IPS-15b (cell line): ENCODE measurements around the gene RAP1B.

ENCODE experiments used
- H3K27me3 ChIP-seq: one replicate; pipeline ENCODE4 v1.6.1; 2013; ENCODE audit warnings: low read length; ENCODE audit not compliant: control insufficient read depth, insufficient read depth
- H3K36me3 ChIP-seq: one replicate; pipeline ENCODE4 v1.6.1; 2013; ENCODE audit warnings: low read length; ENCODE audit not compliant: control insufficient read depth, insufficient read depth
- H3K4me1 ChIP-seq: one replicate; pipeline ENCODE4 v1.6.1; 2013; ENCODE audit warnings: mild to moderate bottlenecking, low read length; ENCODE audit not compliant: control insufficient read depth, insufficient read depth
- H3K4me3 ChIP-seq: one replicate; pipeline ENCODE4 v1.5.1; 2013; ENCODE audit warnings: low read depth, low read length
- H3K9ac ChIP-seq: one replicate; pipeline ENCODE4 v1.6.1; 2013; ENCODE audit warnings: low read depth, mild to moderate bottlenecking, low read length
- H3K9me3 ChIP-seq: one replicate; pipeline ENCODE4 v1.6.1; 2013; ENCODE audit warnings: mild to moderate bottlenecking, low read length; ENCODE audit not compliant: control insufficient read depth, insufficient read depth

RAP1B gene

GRCh38 chr12:68638721-68639395, 28.2 kb downstream of the RAP1B start:
- Histone ChIP-seq H3K27me3 (no peaks in the 10 kb centered on the region), H3K9ac (no peak overlapping the region), H3K36me3 (no peaks in the 10 kb centered on the region), H3K4me3 (no peak overlapping the region), H3K4me1 (peaks cover 2% of the 10 kb centered on the region), H3K9me3 (no peaks in the 10 kb centered on the region)

- Histone ChIP-seq H3K36me3 (no peaks in the 10 kb centered on the region), H3K9ac (no peak overlapping the region), H3K4me3 (no peak overlapping the region), H3K9me3 (no peaks in the 10 kb centered on the region), H3K27me3 (no peaks in the 10 kb centered on the region), H3K4me1 (peaks cover 2% of the 10 kb centered on the region)
Measured at GRCh38 chr12:68639396-68639767, 28.7 kb downstream of the RAP1B start.

- H3K4me3 ChIP-seq: no peak overlapping the region
- H3K9ac ChIP-seq: no peak overlapping the region
- H3K36me3 ChIP-seq: no peaks in the 10 kb centered on the region
- H3K9me3 ChIP-seq: no peaks in the 10 kb centered on the region
- no peaks in the 10 kb centered on the region for H3K27me3 ChIP-seq
- H3K4me1 ChIP-seq: peaks cover 2% of the 10 kb centered on the region
Measured at GRCh38 chr12:68641138-68641537, 30.4 kb downstream of the RAP1B start.

- H3K27me3 ChIP-seq: no peaks in the 10 kb centered on the region
- no peaks in the 10 kb centered on the region for H3K9me3 ChIP-seq
- no peaks in the 10 kb centered on the region for H3K4me1 ChIP-seq
- H3K9ac ChIP-seq: no peak overlapping the region
- no peaks in the 10 kb centered on the region for H3K36me3 ChIP-seq
- no peak overlapping the region for H3K4me3 ChIP-seq
Measured at GRCh38 chr12:68646484-68646883, 35.8 kb downstream of the RAP1B start.

GRCh38 chr12:68647507-68647906, 36.8 kb downstream of the RAP1B start:
- H3K9me3 ChIP-seq: no peaks in the 10 kb centered on the region
- H3K4me3 ChIP-seq: no peak overlapping the region
- H3K4me1 ChIP-seq: no peaks in the 10 kb centered on the region
- H3K9ac ChIP-seq: no peak overlapping the region
- peaks cover under 1% of the 10 kb centered on the region for H3K36me3 ChIP-seq
- H3K27me3 ChIP-seq: no peaks in the 10 kb centered on the region

- H3K4me1 ChIP-seq: no peaks in the 10 kb centered on the region
- H3K9ac ChIP-seq: no peak overlapping the region
- H3K36me3 ChIP-seq: peaks cover 5% of the 10 kb centered on the region
- H3K9me3 ChIP-seq: no peaks in the 10 kb centered on the region
- no peaks in the 10 kb centered on the region for H3K27me3 ChIP-seq
- no peak overlapping the region for H3K4me3 ChIP-seq
Measured at GRCh38 chr12:68648179-68648578, 37.5 kb downstream of the RAP1B start.

GRCh38 chr12:68665016-68665569, 54.4 kb downstream of the RAP1B start:
- Histone ChIP-seq H3K4me1 (no peaks in the 10 kb centered on the region), H3K36me3 (no peaks in the 10 kb centered on the region), H3K9me3 (no peaks in the 10 kb centered on the region), H3K27me3 (no peaks in the 10 kb centered on the region), H3K4me3 (no peak overlapping the region), H3K9ac (no peak overlapping the region)

- H3K27me3 ChIP-seq: no peaks in the 10 kb centered on the region
- no peak overlapping the region for H3K4me3 ChIP-seq
- H3K4me1 ChIP-seq: no peaks in the 10 kb centered on the region
- H3K9ac ChIP-seq: no peak overlapping the region
- no peaks in the 10 kb centered on the region for H3K9me3 ChIP-seq
- H3K36me3 ChIP-seq: no peaks in the 10 kb centered on the region
Measured at GRCh38 chr12:68667291-68667690, 56.6 kb downstream of the RAP1B start.

GRCh38 chr12:68667896-68668295, 57.2 kb downstream of the RAP1B start:
- H3K9me3 ChIP-seq: no peaks in the 10 kb centered on the region
- no peak overlapping the region for H3K4me3 ChIP-seq
- no peaks in the 10 kb centered on the region for H3K27me3 ChIP-seq
- H3K4me1 ChIP-seq: no peaks in the 10 kb centered on the region
- no peak overlapping the region for H3K9ac ChIP-seq
- no peaks in the 10 kb centered on the region for H3K36me3 ChIP-seq

GRCh38 chr12:68671179-68671578, 60.5 kb downstream of the RAP1B start:
- Histone ChIP-seq H3K36me3 (no peaks in the 10 kb centered on the region), H3K4me3 (no peak overlapping the region), H3K9ac (no peak overlapping the region), H3K4me1 (no peaks in the 10 kb centered on the region), H3K9me3 (no peaks in the 10 kb centered on the region), H3K27me3 (no peaks in the 10 kb centered on the region)

GRCh38 chr12:68673788-68674187, 63.1 kb downstream of the RAP1B start:
- Histone ChIP-seq H3K4me3 (no peak overlapping the region), H3K4me1 (no peaks in the 10 kb centered on the region), H3K27me3 (no peaks in the 10 kb centered on the region), H3K9me3 (no peaks in the 10 kb centered on the region), H3K9ac (no peak overlapping the region), H3K36me3 (no peaks in the 10 kb centered on the region)

GRCh38 chr12:68674376-68674775, 63.7 kb downstream of the RAP1B start:
- Histone ChIP-seq H3K4me1 (no peaks in the 10 kb centered on the region), H3K27me3 (no peaks in the 10 kb centered on the region), H3K9ac (no peak overlapping the region), H3K9me3 (no peaks in the 10 kb centered on the region), H3K4me3 (no peak overlapping the region), H3K36me3 (no peaks in the 10 kb centered on the region)
